Measurements from ENCODE around the gene CDCP2. TPM values are rescaled to one million over a fixed set of nuclear protein-coding genes. Genes with fewer than 3 reads are reported as not detected.

Gene CDCP2
- total RNA-seq (2022; extraction: Qiagen RNA extraction) = 0.05 TPM in 1 of 5 replicates, not detected in the others

DNA sequence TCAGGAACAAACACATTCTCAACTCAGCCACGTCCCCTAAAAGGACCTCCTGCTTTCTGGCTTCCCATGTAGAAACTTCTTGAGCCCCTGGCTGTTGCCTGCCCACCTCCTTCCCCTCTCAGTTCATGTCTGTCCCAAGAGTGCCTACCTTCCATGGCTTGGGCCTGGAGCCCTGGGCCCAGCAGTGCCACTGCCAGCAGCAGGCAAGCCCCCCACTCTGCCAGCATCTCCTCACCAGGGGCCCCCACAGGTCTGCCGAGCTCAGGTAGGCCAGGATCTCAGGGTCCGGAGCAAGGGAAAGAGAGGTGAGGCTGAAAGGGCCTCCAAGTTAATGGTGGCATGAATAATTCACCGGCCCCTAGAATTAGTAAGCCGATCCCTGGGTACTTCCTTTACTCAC, at the start of gene CDCP2:
TSS of gene CDCP2 (minus strand) at position 305 of the 400 bp plus-strand sequence. CDS start at position 227, 78 bp downstream.

DNA sequence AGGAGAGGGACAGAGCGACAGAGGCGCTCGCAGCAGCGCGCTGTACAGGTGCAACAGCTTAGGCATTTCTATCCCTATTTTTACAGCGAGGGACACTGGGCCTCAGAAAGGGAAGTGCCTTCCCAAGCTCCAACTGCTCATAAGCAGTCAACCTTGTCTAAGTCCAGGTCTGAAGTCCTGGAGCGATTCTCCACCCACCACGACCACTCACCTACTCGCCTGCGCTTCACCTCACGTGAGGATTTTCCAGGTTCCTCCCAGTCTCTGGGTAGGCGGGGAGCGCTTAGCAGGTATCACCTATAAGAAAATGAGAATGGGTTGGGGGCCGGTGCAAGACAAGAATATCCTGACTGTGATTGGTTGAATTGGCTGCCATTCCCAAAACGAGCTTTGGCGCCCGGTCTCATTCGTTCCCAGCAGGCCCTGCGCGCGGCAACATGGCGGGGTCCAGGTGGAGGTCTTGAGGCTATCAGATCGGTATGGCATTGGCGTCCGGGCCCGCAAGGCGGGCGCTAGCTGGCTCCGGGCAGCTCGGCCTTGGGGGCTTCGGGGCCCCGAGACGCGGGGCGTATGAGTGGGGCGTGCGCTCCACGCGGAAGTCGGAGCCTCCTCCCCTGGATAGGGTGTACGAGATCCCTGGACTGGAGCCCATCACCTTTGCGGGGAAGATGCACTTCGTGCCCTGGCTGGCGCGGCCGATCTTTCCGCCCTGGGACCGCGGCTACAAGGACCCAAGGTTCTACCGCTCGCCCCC, 47.1 kb upstream of the CDCP2 start, which contains the start of the genes CYB5RL and MRPL37:
TSS of gene CYB5RL (minus strand) at position 266 of the 754 bp plus-strand sequence. CDS start 4,414 bp downstream, outside the sequence.
TSS of gene MRPL37 (plus strand) at position 403 of the 754 bp plus-strand sequence. CDS start at position 480, 77 bp downstream.

Other genes starting within 250 kb of the CDCP2 start
- gene IFT25, start 207.3 kb downstream of the CDCP2 start, total RNA-seq (2022; extraction: Qiagen RNA extraction) = 26.2 to 42.2 TPM (median 28.2 TPM) in 5 replicates
- 27.0 to 31.7 TPM (median 29.3 TPM) in 5 replicates for gene LRRC42, start 206.7 kb downstream of the CDCP2 start, total RNA-seq (2022; extraction: Qiagen RNA extraction)
- gene LDLRAD1, start 134.8 kb downstream of the CDCP2 start, total RNA-seq (2022; extraction: Qiagen RNA extraction) = not detected in 5 replicates
- 112 to 135 TPM (median 122 TPM) in 5 replicates for gene TMEM59, start 99.8 kb downstream of the CDCP2 start, total RNA-seq (2022; extraction: Qiagen RNA extraction)
- gene TCEANC2, start 99.4 kb downstream of the CDCP2 start, total RNA-seq (2022; extraction: Qiagen RNA extraction) = 1.8 to 2.4 TPM (median 2.1 TPM) in 5 replicates
- gene CYB5RL, start 47.0 kb upstream of the CDCP2 start, total RNA-seq (2022; extraction: Qiagen RNA extraction) = 2.2 to 3.7 TPM (median 3.4 TPM) in 5 replicates
- 84.1 to 97.0 TPM (median 96.1 TPM) in 5 replicates for gene MRPL37, start 47.2 kb upstream of the CDCP2 start, total RNA-seq (2022; extraction: Qiagen RNA extraction)

Measured in A549 treated with Mapracorat at 1 μM for 4 hours (cell line).